RWPE2 (cell line): Measurements from ENCODE around the gene MAPKBP1.

Experiments
- ATAC-seq: fragments of 200-7000 bp; cut with Tn5 transposase; 3 replicates; pipeline ENCODE4 v1.9.1; 2021; ENCODE audit warnings: low read depth
- DNase-seq: peaks from one replicate; pipeline ENCODE4 v3.0.0-alpha.2; 2020; ENCODE audit warnings: low spot score
- H3K27ac ChIP-seq: fragments of 450-650 bp; 2 replicates; pipeline ENCODE4 v1.5.1; 2017; ENCODE audit warnings: mild to moderate bottlenecking; ENCODE audit not compliant: poor library complexity, severe bottlenecking
- H3K27me3 ChIP-seq: fragments of 250-450 bp; sonication (Bioruptor Pico); 2 replicates; pipeline ENCODE4 v1.5.1; 2021; ENCODE audit warnings: mild to moderate bottlenecking, moderate library complexity; ENCODE audit not compliant: insufficient read depth, poor library complexity, severe bottlenecking
- H3K36me3 ChIP-seq: fragments of 250-450 bp; sonication (Bioruptor Pico); 2 replicates; pipeline ENCODE4 v1.5.1; 2020; ENCODE audit warnings: low read depth, mild to moderate bottlenecking, moderate library complexity
- H3K4me1 ChIP-seq: fragments of 250-450 bp; sonication (Bioruptor Pico); 2 replicates; pipeline ENCODE4 v1.5.1; 2021; ENCODE audit warnings: mild to moderate bottlenecking, moderate library complexity; ENCODE audit not compliant: insufficient read depth, poor library complexity, severe bottlenecking
- H3K4me3 ChIP-seq: fragments of 250-450 bp; sonication (Bioruptor Pico); 2 replicates; pipeline ENCODE4 v1.5.1; 2021; ENCODE audit warnings: mild to moderate bottlenecking, moderate library complexity; ENCODE audit not compliant: severe bottlenecking
- H3K9me3 ChIP-seq: fragments of 250-450 bp; sonication (Bioruptor Pico); 2 replicates; pipeline ENCODE4 v1.5.1; 2021; ENCODE audit warnings: mild to moderate bottlenecking, moderate library complexity; ENCODE audit not compliant: severe bottlenecking
- TF ChIP-seq, protein P1 (sequence below): fragments of 450-650 bp; IDR thresholded peaks from one replicate; pipeline ENCODE4 v1.5.1; 2017; ENCODE audit warnings: mild to moderate bottlenecking, moderate library complexity; ENCODE audit not compliant: poor library complexity, severe bottlenecking

Gene MAPKBP1

GRCh38 chr15:41832875-41833274, 58.6 kb downstream of the MAPKBP1 start:
- ATAC-seq (peak; percentile 72), DNase-seq (peak; percentile 96)
- peaks cover 16% of the 10 kb centered on the region for H3K36me3 ChIP-seq
- no peaks in the 10 kb centered on the region for H3K27me3 ChIP-seq
- H3K27ac ChIP-seq, result peak overlapping the region; percentile 80
- no peak overlapping the region for H3K4me3 ChIP-seq
- no peaks in the 10 kb centered on the region for H3K9me3 ChIP-seq
- peaks cover 38% of the 10 kb centered on the region for H3K4me1 ChIP-seq
- TF ChIP-seq, protein P1, sequence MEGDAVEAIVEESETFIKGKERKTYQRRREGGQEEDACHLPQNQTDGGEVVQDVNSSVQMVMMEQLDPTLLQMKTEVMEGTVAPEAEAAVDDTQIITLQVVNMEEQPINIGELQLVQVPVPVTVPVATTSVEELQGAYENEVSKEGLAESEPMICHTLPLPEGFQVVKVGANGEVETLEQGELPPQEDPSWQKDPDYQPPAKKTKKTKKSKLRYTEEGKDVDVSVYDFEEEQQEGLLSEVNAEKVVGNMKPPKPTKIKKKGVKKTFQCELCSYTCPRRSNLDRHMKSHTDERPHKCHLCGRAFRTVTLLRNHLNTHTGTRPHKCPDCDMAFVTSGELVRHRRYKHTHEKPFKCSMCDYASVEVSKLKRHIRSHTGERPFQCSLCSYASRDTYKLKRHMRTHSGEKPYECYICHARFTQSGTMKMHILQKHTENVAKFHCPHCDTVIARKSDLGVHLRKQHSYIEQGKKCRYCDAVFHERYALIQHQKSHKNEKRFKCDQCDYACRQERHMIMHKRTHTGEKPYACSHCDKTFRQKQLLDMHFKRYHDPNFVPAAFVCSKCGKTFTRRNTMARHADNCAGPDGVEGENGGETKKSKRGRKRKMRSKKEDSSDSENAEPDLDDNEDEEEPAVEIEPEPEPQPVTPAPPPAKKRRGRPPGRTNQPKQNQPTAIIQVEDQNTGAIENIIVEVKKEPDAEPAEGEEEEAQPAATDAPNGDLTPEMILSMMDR, result no peak

GRCh38 chr15:41834096-41834495, 59.8 kb downstream of the MAPKBP1 start:
- Histone ChIP-seq H3K36me3 (peaks cover 17% of the 10 kb centered on the region), H3K27ac (peak overlapping the region; percentile 80), H3K9me3 (no peaks in the 10 kb centered on the region), H3K27me3 (no peaks in the 10 kb centered on the region), H3K4me1 (peaks cover 40% of the 10 kb centered on the region), H3K4me3 (no peak overlapping the region)
- TF ChIP-seq, protein P1, result no peak
- no peak for DNase-seq
- no peak for ATAC-seq

GRCh38 chr15:41836073-41836472, 61.8 kb downstream of the MAPKBP1 start:
- ATAC-seq (no peak), DNase-seq (no peak)
- Histone ChIP-seq H3K4me3 (no peak overlapping the region), H3K9me3 (no peaks in the 10 kb centered on the region), H3K4me1 (peaks cover 27% of the 10 kb centered on the region), H3K27ac (no peak overlapping the region), H3K36me3 (peaks cover 23% of the 10 kb centered on the region), H3K27me3 (no peaks in the 10 kb centered on the region)
- TF ChIP-seq, protein P1, result no peak

DNA sequence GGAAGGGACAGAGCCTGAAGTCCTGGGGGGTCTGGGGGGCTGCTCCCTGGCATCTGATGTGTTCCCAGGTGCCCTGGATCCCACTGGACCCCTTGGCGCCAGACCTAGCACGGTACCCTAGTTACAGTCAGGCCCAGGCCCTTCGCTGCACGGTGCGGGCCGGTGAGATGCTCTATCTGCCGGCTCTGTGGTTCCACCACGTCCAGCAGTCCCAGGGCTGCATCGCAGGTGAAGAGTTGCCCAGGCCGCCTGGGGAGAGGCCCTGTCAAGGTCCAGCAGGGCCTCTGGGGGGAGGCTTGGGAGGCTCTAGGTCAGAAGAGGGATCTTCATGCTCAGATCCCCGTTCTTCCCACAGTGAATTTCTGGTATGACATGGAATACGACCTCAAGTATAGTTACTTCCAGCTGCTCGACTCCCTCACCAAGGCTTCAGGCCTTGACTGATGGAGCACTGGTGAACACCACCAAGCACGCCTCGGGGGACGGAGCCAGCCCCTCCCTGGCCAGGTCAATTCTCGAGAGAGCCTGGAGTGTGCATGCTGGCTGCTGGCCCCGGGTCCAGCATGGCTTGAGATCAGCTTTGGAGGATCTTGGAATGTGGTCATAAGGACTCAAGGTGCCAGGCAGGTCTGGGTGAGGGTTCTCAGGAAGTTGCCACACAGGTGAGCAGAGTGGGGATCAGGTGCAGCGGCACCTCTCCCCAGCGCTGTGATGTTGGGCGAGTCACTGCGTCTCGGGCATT, 62.6 kb downstream of the MAPKBP1 start:
- Histone ChIP-seq H3K27me3 (no peaks in the 10 kb centered on the region), H3K4me1 (peaks cover 26% of the 10 kb centered on the region), H3K27ac (no peak overlapping the region), H3K36me3 (peaks cover 19% of the 10 kb centered on the region), H3K4me3 (no peak overlapping the region), H3K9me3 (no peaks in the 10 kb centered on the region)
- TF ChIP-seq, protein P1, result no peak
- ATAC-seq (no peak), DNase-seq (no peak)

DNA sequence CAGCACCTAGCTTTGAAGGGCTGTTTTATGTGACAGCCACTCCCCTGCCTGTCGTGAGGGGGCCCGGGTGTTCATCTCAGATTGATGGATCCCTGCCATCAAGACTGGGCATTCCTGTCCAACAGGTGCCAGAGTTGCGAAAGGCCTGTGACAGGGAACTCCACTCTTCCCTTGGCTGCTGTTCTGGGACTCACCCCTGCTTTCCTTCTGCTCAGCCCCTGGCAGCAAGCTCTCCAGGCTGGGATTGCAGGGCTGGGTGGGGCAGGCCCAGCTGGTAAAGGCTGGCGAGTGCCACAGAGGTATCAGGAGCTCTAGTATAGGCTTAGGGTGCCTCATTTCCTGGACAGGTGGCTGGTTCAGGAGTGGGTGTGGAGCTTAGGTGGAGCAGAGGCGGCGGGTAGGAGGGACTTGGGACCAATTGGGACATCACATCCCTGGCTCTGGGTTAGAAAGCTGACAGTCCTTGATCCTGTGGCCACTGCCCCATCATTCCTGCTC, 64.2 kb downstream of the MAPKBP1 start, which contains the start of gene PLA2G4B:
Gene PLA2G4B, plus strand, starts transcription at position 448 of the 498 bp plus-strand sequence. CDS start 67 bp downstream, outside the sequence.
- Histone ChIP-seq H3K36me3 (peaks cover 12% of the 10 kb centered on the region; the same call in 1 of the 2 replicates), H3K9me3 (no peaks in the 10 kb centered on the region), H3K4me1 (peaks cover 12% of the 10 kb centered on the region), H3K27me3 (no peaks in the 10 kb centered on the region), H3K27ac (no peak within 1 kb of the TSS), H3K4me3 (no peak within 1 kb of the TSS)
- DNase-seq (no peak), ATAC-seq (peak; percentile 67)
- TF ChIP-seq, protein P1, result no peak
